ENCODE data around the gene DPP6.
A peak's percentile ranks its signal among the peaks of the same experiment; 100 is the strongest.

Gene DPP6

DNA sequence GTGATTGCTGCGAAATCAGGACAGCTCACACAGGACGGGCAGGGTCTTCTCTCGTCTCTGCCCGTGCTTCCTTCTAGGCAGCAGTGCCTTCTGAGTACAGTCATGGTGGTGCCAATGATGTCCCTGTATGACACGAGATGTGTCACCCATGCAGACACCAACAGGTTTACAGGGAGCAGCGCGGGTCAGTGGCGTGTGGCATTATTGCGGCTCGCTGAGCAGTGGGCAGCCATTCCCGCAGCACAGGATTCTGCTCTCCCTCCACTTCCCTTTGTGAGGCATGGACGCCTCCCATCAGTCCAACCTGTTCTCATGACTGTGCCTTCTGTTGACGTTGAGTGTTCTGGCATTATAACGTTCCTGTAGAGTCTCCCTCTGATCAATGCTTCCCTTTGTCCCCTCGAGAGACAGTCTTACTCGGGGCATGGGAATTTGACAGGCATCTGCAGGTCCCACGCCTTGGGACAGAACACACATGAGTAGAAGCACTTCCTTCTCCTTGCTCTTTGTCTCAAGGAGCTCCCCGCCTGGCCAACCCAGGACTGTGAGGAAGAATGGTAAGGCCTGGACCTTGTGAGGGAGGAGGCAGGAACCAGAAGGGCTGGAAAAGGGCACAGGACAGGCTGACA is 731.2 kb downstream of the DPP6 start:
- no peak for DNase-seq

- no peak for DNase-seq
These were observed 733.7 kb downstream of the DPP6 start for GRCh38 chr7:154785898-154786297.

DNA sequence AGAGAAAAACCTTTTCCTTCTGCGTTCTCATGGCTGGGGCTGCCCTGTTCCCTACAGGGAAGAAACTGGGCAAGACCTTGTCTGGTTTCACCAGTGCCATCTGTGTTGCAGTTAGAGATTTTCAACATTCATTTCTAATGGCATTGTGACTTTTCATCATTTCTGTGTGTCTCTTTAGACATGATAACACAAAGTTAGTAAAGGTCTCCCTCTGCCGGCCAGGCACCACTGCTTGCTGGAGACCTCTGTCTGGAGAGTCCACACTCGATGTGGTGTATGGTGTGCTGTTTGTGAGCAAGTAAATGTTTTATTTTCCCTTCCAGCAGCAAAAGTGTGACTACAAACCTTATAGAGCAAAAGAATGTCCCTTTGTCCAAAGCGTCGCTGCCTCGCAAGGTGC is 737.2 kb downstream of the DPP6 start:
- no peak for DNase-seq

DNA sequence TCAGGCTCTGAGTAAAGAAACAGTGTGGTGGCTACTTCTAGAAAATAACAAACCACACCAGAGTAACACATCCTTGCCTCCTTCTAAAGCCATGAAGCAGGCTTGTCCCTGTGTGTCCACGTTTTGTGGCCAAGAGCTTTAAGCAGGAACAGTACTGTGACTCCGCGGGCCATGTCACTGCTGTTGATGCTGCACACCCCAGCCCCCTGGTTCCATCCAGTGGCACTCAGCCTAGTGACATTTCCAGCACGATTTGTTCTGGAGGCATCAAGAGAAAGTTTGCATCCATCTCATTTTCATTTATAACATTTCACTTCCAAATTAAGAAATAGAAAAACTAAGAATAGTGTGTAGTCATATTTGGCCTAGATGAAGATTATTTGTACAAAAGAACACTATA is 739.4 kb downstream of the DPP6 start:
- DNase-seq = no peak

DNA sequence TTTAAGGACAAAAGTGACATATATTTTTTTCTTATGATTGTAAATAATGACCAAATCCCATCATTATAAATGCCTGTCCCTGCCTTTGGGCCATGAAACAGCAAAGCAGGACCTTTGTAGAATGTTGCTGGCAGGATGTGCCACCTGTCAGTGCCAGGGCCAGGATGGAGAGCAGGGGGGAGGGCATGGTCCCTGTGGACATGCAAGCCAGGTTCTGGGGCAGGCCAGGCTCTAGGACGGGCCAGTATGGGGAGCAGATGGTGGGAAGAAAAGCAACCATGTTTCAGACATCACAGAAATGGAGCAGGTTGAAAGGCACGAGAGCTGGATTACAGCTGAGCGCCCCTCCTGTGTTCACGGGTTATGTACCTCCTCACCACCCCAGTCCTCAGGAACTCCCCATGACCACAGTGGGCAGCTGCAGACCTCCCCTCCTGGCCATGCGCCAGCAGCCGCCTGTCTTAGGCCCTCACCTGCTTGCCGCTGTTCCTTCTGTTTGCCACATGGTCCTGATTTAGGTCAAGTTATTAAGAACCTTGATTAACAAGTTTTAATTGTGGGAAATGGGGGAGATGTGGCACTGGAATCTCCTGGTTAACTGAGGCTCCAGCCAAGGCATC is 740.3 kb downstream of the DPP6 start:
- no peak for DNase-seq

DNA sequence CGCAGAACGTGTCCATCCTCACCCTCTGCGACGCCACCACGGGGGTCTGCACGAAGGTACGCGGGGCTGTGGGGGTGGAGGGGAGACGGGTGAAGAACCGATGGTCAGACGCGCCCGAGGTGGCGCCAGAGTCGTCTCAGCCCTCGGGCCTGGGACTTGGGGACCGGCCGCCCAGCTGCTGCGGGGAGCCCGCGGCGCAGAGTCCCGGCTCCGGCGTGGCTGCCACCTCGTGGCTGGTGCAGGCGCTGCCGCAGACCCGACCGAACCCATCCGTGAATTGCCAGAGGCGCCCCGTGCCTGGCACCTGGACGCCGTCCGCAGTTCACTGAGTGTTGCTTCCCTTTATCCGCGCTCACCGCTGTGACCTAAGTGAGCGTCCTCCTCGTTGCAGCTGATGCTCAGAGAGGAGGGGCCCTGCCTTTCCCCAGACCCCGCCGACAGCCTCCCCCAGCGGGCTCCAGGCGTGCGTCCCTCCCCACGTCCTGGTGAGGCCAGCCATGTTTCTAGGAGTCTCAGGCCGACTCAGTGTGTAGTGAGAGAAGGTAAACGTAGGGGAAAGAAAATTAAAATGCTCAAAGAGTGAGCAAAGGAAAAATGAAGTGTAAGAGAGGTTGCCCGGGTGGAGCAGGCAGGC is 742.1 kb downstream of the DPP6 start:
- DNase-seq = peak; percentile 4

- no peak for DNase-seq
These were observed 742.8 kb downstream of the DPP6 start for GRCh38 chr7:154795014-154795413.

DNA sequence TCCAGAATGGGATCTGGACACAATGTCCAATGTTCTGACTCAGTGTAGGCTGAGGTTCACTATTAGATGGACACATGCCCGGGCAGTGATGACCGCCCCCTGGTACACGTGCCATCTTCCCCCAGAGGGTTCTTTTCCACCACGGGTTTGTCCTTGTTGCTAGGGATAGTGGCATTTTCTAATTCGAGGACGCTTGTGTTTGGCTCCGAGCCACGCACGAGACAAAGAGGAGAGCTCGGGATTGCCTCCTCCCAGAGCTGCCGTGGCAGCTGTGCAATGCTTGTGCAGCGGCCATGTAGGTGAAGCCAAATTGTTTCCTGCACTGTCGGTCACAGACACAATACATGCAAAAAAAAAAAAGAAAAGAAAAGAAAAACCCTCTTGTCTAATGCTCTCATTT is 743.2 kb downstream of the DPP6 start:
- DNase-seq = no peak

GRCh38 chr7:154804449-154804848 is 752.3 kb downstream of the DPP6 start:
- no peak for DNase-seq

DNA sequence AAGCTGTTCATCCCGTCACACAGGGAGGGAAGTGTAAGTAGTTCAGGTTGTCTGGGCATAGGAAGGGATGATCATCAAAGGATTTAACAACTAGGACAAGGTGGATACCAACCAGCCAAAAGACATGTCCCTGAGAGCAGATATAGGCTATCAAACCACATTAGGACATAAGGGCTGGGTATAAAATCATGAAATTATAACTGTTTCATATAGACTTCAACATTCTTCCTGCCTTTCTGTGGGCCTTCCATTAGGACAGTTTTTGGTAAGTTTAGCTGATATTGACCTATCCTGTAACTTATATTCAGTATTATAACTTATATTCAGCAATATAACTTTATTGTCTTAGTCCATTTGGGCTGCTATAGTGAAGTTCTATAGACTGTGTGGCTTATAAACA is 759.8 kb downstream of the DPP6 start:
- no peak for DNase-seq

- DNase-seq = peak; percentile 2
These were observed 765.2 kb downstream of the DPP6 start for GRCh38 chr7:154817224-154817896.

- DNase-seq = no peak
These were observed 774.8 kb downstream of the DPP6 start for GRCh38 chr7:154827007-154827406.

- DNase-seq = no peak
These were observed 780.5 kb downstream of the DPP6 start for GRCh38 chr7:154832557-154833138.

GRCh38 chr7:154836021-154836448 is 783.8 kb downstream of the DPP6 start:
- no peak for DNase-seq

GRCh38 chr7:154837087-154837486 is 784.9 kb downstream of the DPP6 start:
- DNase-seq = no peak

- DNase-seq = no peak
These were observed 785.4 kb downstream of the DPP6 start for GRCh38 chr7:154837622-154838021.

- no peak for DNase-seq
These were observed 787.9 kb downstream of the DPP6 start for GRCh38 chr7:154840086-154840485.

GRCh38 chr7:154841731-154842331 is 789.6 kb downstream of the DPP6 start:
- DNase-seq = no peak

- no peak for DNase-seq
These were observed 790.4 kb downstream of the DPP6 start for GRCh38 chr7:154842591-154842990.

- DNase-seq = no peak
These were observed 791.6 kb downstream of the DPP6 start for GRCh38 chr7:154843670-154844237.

- no peak for DNase-seq
These were observed 792.3 kb downstream of the DPP6 start for GRCh38 chr7:154844499-154844898.

- no peak for DNase-seq
These were observed 792.8 kb downstream of the DPP6 start for GRCh38 chr7:154844955-154845354.

DNA sequence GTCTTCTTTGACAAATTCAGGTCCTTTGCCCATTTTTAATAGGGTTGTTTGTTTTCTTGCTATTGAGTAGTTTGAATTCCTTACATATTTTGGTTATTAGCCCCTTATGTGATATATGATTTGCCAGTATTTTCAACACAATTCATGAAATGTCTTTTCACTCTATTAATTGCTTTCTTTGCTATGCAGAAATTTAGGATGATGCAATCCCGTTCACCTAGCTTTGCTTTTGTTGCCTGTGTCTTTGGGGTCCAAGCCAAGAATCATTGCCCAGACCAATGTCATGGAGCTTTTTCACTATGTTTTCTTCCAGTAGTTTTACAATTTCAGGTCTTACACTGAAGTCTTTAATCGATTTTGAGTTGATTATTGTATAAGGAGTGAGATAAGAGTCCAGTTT is 796.3 kb downstream of the DPP6 start:
- no peak for DNase-seq

All from suppressor macrophage treated with lipopolysaccharide for 4 hours (primary cell).